Fibroblast of skin of right quadriceps (primary cell): ENCODE measurements around the gene ZNF423.

ENCODE experiments used
- DNase-seq: peaks from one replicate; pipeline ENCODE4 v3.0.0-alpha.2; 2013

Gene ZNF423

DNA sequence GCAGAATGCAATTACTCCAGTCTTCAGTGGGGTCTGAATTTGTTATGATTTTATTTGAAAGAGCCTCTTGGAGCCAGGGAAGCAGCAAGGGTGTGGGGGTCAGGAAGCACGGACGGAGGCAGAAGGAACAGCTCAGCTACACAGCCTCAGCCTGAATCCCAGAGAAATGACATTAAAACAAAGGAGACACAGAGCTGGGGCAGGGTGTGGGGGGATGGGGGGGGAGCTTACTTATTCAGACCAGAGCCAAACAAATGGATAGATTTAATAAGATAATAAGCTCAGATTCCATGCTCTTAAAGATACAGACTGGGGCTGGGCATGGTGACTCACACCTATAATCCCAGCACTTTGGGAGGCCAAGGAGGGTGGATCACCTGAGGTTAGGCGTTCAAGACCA, 195.3 kb downstream of the ZNF423 start:
- no peak for DNase-seq

DNA sequence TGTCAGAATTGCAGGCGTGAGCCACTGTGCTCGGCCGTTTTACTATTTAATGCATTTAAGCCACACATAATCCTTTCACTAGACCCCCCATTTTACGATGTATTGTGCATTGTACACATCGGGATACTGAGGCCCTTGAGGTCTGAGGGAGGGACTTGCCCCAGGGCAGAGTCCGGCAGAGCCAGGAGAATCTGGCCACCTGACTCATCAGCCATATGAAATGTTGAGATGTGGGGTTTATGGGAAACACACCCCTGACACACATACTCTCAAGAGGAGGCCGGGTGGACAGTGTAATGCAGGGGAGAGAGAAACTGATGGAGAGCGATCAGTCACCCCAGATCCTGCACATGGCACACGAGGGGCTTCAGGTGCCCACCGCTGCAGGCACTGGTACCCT, 196.6 kb downstream of the ZNF423 start:
- DNase-seq = no peak

DNA sequence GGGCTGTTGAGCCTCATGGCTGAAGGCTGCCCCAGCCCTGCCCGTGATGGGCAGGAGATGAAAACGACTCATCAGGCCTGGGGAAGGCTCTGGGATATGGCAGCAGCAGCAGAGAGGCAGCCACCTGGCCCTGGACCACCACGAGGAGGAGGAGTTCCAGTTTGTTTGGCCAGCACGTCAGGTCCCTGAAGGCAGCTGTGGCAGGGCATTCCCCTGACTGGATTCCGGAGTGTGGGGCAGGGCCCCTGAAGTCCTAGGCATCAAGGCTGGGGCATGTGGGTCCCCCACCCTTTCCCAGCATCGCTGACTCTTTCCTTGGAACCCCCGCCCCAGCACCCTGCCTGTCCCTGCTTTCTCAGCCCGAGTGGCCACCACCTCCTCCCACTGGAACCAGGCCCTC, 197.4 kb downstream of the ZNF423 start:
- no peak for DNase-seq

DNA sequence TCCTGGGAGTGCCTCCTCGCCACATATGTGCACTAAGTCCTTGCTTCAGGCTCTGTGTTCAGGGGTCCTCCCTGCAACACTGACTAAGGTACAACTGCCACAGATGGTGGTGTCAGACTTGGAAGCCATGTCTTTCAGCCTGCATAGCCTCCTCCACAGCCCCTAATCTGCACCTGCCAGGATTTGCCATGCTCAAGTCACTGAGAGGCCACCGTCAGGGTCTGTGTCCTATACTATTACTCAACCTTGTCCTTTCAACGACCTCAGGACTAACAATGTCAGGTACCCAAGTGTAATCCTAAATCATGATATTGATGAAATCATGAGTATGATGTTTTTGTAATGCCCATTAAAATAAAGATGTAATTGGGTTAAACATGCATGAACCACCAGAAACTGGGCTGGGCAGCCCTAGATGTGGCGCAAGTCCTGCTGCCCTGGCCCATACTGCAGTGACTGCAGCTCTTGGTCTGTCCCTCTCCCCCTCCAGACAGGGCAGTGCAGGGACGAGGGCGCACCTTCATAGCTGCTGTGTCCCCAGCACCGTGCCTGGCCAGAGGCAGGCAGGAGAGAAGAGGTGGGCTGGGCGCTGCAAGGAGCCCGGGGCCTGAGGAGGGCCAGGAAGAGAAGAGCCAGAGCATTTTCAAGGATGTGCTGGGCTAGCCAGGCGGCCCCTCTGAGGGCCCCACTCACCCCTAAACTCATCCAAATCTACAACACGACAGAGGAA, 198.0 kb downstream of the ZNF423 start:
- no peak for DNase-seq

DNA sequence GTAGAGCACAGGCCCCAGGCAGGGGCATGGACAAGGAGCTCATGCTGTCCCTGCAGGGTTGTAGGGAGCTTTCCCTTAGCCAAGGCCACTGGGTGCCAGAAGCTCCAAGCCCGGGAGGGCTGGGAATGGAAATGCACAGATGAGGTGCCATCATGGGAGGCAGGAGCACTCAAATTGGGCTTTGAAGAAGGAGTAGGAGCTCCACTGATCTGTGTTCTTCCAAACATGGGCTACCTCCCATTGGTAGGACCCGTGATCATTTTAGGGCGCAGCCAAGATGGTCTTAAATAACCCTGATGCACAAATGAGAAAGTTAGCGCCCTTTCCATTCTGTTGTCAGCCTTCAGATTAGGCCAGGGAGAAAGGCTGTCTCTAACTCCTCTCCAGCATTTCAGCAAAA, 201.5 kb downstream of the ZNF423 start:
- no peak for DNase-seq

DNA sequence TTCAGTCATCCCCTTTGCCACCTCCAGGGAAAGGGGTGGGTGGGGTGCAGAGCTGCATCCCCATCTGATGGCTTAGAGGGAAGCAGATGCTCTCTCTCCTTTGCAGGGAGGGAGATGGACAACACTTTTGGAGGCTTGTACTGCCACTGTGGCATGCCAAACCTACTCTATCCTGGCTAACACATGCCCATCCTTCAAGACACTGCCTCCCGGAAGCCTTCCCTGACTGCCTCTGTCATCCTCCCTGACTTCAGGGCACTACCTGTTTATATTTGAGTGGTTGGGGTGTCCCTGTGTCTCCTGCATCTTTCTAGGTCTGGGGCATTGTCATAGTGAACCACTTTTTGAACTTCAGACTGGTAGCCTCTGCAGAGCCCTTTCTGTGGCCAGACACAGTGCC, 202.3 kb downstream of the ZNF423 start:
- no peak for DNase-seq

DNA sequence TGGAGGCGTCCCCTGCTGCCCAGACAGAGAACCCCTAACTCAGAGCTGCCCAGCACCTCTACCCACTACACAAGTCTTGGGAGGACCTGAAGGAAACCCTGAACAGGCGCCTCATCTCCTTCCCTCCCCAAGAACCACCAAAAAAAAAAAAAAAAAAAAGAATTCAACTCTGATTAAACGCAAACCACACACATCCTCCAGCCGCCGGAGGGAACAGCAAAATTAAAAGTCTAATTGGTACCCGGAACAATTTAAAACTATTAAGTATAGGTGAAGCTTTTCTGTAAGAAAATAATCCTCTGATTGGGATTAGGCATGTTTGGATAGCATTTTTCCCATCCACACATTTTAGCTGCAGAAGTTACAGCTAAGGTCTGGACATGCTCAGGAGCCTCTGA, 202.7 kb downstream of the ZNF423 start:
- DNase-seq = no peak

DNA sequence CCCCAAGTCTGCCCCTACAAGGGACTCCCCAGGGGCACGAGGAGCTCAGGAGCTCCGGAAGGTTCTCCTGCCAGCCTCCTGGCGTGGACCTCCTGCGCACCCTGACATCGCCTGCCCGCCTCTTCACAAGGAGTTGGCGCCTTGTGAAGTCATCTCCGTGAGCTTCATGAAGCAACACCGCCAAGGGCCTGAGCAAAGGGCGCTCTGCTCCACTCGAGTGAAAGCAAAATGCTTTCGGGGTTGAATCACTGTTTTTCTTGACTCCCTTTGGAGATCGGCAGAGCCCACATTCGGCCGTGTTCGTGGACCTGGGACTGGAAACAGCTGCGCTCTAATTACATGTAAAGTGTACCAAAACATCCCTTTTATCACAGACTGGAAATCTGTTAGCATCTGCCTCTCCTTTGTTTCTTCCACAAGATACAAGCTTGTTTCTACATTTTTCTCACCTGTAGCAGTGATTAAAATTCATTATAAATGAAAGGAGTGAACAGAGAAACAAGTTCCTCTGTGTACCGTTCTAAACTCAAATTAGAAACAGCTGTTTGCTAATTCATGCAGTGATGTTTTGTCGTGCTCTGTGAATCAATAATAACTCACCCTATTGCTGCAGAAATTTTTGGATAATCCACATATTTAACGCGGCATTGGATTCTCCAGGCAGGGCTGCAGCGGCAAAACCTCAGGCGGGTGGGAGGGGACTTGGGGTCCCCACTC, 203.3 kb downstream of the ZNF423 start:
- peak; percentile 65 for DNase-seq

DNA sequence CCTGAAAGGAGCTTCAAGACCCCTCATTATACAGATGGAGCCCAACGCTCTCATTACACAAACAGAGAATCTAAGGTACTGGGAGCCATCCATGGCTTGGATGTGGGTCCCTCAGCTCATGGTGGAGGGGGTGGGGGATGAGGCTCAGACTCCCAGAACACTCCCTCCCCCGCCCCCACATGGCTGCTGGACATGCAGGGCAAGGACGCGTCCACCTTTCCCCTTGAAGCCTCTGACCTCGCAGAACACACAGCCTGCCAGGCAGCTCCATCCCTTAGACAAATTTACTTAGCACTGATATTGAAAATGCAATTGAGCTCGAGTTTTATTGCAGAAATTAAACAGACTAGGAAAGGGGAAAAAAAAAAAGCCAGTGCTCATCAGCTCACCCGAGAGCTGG, 203.9 kb downstream of the ZNF423 start:
- no peak for DNase-seq

DNA sequence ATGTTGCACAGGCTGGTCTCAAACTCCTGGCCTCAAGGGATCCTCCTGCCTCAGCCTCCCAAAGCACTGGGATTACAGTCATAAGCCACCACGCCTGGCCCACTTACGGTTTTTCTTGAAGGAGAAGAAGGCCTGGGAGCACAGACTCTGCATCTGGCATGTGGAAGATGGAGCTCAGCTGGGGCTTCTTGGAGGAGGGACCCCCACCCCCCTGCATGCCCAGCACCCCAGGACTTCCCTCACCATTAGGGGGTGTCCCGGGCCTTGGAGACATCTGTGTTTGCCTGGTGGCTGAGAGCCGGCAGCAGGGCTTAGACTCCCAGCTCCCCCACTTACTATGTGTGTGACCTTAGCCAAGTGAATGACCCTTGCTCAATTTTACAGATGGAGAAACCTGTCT, 204.7 kb downstream of the ZNF423 start:
- no peak for DNase-seq

DNA sequence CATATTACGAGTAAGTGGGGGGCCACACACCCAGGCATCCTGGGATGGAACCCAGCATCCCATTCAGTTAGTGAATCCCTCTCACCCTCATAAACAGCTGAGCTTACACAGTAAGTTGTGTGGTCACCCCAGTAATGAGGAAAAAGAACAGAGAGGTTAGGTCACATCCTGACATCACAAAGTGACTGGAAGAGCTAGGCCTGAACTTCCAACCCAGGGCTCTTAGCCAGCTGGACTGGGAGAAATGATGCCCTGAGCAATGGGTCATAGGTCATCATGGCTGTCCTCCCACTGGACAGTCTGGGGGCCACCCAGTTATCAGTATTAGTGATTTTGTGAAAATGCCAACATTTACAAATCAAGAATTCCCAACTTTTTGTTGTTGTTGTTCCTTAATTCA, 205.3 kb downstream of the ZNF423 start:
- no peak for DNase-seq

DNA sequence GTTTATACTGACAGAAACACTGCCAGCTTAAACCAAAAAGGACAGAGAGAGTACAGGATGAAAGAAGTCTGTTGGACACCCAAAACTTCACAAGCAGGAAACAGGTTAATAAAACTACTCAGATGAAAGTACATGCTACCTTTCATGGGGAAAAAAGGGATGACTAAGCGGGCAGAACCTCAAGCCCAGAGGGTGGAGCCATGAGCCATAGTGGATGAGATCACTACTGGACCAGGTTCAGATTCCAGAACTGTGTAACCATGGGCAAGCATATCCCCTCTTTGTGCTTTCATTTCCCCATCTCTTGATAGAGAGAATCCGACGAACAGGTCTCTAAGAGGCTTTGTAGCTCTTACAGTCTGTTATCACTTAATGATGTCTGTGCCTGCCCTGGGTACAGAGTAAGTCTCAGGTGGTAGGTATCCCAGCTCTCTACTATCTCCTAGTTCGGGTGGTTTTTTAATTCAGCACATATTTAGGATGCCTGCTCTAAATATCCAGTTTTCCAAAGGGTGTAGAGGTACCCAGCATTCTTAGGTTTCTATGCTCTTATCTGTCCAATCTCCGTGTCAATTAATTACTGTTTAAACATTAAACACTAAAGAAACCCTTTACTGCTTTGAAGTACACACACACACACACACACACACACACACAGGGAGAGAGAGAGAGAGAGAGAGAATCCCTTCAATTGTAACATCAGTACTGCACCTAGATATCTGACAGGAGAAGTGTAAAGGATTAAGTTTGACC, 206.7 kb downstream of the ZNF423 start:
- peak; percentile 30 for DNase-seq

DNA sequence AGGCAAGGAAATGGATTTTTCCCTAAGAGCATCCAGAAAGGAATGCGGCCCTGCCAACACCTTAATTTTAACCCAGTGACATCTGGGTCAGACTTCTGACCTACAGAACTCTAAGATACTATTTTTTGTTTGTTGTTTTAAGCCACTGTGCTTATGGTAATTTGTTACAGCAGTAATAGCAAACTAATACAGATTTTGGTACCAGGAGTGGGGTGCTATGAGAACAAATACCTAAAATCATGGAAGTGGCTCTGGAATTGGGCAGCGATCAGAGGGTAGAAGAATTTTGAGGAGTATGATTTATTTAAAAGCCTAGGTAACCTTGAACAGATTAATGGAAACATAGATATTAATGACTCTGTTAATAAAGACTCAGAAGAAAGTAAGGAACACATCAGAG, 208.2 kb downstream of the ZNF423 start:
- DNase-seq = no peak

DNA sequence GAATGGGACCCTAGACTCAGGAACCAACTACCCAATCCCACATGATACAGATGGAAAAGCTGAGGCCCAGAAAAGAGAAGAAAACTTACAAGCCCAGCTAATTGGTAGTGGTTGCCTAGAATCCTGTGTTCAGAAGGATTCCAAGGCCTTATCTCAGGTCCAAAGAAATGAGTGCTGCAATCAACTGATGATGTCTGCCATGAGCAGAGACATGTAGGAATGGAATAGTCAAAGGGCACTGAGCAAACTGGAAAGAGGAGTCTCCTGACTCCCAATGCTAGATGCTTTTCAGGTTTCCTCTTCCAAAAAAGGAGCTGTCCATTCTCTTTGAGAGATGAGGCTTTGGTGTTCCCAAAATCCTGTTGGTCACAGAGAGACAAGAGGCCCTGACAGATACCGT, 210.6 kb downstream of the ZNF423 start:
- no peak for DNase-seq

DNA sequence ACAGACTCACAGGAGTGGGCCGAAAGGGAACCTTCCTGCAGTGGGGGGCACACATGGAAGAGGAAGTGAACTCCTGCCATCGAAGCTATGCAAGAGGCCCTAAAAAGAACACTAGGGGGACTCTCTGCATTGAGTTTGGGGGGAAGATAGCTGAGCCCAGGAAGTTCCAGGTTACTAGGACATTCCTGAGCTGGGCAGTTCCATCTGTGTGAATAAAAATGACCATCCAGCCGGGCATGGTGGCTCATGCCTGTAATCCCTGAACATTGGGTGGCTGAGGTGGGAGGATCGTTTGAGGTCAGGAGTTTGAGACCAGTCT, 211.8 kb downstream of the ZNF423 start:
- DNase-seq = peak; percentile 45

DNA sequence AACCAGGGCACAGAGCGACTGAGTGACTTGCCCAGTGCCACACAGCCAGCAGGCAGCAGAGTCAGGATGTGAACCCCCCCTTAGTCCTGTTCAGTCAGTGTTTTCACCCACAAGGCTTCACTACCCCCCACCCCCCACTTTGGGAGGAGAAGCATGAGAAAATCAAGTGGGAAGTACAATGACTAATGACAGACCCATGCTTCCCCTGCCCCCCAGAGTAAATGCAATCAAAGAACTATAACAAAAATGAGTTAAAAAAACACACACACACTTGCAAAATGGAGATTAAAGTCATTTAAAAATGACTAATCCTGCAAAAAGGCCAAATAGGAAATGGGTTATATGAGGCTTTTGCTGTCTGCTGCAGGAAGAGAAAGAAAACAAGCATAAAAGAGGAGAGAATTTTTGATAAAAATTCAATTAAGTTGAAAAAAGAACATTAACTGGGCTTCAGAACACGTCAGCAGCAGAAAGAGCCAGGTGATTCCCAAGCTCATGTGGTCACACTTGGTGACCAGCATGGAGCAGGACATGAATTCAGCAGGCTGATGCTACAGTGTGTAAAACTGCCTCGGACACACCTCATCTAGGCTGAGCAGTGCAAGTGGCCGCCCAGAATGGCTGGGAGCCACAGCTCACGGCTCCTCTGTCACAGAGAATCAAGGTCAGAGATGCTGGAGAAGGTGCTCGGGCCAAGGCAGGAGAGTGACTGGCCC, 212.3 kb downstream of the ZNF423 start:
- peak; percentile 93 for DNase-seq

DNA sequence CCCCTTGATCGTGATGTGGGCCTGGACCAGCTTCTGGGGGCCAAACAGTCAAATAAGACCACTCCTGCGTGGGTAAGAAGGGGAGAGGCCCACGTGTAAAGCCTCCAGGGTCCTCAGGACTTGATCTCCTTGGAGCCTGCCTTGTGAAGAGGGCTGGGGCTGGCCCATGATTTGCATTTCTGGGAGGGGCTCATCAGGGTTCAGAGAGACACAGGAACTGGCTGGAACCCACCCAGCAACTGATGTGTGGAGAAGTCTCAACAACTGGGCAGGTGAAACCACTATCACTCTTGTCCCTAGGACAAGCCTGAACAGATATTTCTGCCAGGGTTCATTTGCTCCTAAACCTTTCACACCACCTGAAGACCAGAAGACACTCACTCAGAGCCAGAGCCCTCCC, 214.7 kb downstream of the ZNF423 start:
- DNase-seq = no peak

DNA sequence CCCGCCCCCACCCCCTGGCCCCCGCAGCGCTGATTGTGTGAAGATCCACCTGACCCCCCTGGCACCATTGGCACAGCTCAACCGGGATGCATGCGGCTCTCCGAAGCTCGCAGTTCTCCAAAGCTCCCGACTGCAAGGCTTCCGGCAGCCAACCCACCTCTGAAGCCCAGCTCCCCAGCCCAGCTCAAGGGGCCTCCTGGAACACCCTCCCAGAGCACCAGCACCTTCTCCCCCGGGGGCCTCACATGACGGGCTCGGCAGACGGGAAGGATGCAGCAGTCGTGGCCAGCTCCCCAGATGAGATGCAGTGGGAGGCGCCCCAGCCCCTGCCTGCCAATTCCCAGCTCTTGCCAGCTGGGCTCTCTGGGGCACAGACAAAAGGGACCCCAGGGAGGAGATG, 215.3 kb downstream of the ZNF423 start:
- DNase-seq = no peak

DNA sequence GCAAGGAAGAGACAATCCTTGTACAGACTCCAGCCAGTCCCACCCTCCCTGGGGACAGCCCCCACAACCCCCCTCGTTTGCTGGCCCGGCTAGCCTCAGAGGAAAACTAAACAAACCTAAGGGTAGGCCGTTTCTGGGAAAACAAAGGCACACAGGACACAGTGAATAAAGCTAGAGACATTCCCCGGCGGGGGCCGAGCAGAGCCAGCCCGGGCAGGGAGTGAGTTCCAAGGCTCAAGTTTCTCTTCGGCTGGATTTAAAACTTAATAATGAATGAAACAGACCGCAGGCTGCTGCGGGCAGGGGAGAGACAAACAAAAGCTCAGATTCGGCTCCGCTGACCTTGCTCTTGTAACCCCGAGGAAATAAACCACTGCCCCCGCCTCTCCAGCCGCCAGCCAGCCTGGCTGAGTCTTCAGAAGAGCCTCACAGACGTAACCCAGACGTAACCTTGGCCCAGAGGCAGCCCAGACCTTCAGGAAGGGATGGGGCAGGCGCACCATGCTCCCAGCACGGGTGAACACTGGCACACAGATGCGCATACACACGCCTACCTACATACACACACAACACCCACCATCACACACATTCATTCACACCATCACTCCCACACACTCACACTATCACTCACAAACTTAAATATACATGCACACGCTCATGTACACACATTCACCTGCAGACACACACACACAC, 216.0 kb downstream of the ZNF423 start:
- peak; percentile 32 for DNase-seq

DNA sequence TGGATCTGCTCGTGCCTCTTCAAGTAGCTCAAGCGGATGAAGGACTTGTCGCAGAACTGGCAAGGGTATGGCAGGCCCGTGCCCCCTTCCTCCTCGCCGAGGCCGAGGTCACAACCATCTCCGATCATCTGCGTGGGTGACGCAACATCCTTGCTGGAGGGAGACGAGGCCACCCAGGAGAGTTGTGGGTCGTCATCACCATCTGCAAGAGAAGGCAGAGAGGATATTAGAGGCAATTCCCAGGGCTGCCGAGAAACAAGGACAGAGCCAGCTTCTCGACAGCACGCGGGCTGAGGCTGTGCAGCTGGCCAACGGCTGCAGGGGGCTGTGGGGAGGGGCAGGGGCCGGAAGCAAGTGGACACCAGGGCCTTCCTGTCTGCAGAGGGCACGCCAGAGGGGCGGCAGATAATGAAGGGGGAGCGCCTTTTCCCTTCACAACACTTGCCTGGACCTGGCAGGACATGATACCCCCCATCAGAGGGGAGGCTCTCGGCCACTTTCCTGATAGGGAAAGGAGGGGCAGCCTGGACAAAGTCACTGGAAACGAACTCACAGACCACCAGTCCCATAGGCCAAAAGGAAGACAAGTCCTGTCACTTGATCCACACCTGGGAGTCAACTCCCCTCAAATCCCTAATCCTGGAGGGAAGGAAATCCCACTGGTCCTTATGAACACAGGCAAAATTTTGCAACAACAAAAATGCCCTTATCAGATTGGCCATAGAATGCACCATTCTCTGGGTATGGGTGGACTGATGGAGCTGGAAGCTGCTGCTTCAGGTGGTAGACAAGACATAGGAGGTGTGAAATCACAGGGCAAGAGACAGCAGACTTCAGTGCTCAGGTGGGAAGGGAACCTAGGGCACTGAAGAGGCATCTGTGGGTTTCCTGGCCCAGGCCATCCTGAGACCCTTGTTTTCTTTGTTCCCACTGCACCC, 217.0 kb downstream of the ZNF423 start:
- DNase-seq = no peak

DNA sequence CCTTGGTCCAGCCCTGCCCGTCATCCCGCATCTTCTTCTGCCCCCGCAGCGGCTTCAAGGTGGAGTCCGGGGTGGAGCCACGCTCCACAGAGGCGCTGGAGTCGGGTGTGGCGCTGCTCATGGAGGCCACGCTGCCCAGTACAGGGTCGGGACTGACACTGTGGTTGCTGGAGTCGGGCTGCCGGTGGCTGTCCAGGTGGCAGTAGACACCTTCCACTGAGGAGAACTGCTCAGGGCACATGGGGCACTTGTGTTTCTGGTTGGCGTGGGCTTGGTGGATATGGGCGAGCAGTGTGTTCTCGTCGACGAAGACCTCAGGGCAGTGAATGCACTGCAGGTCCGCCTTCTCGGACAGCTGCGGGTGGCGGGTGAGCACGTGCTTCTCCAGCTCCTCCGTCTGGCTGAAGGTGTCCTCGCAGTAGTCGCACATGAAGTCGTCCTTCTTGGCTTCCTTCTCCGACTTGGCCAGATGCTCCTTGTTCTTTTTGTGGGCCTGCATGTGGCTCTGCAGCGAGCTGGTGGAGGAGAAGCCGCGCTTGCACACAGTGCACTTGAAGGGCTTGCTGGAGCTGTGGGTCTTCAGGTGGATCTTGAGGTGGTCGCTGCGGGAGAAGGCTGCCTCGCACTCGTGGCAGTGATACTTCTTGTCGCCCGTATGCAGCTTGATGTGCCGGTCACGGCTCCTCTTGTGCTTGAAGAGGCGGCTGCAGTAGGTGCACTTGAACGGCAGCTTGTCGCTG, 217.8 kb downstream of the ZNF423 start:
- no peak for DNase-seq
